Immature natural killer cell (primary cell): ENCODE measurements around the gene KCND1. TPM values are rescaled to one million over a fixed set of nuclear protein-coding genes. Genes with fewer than 3 reads are reported as not detected.
"Not testable (repeated sequence)": the region's sequence is repeated elsewhere in the genome, so short reads cannot be mapped to it uniquely, and the experiment has no call there.

ENCODE experiments used
- DNase-seq, 3 donors: peaks; one replicate each; pipeline ENCODE4 v3.0.0; 2022; ENCODE audit warnings: mixed read lengths in 1 of 3
- H3K27ac Mint-ChIP-seq, 6 donors: one replicate each; pipeline ENCODE4 v1.8.0; 2020; ENCODE audit warnings: mixed read lengths in 6 of 6, mild to moderate bottlenecking in 5 of 6, inconsistent platforms in 4 of 6, moderate library complexity in 3 of 6
- H3K27me3 Mint-ChIP-seq, 3 donors: one replicate each; pipeline ENCODE4 v1.8.0; 2020 to 2021; ENCODE audit warnings: low read depth in 3 of 3, mild to moderate bottlenecking in 3 of 3, mixed read lengths in 3 of 3, moderate library complexity in 3 of 3, inconsistent platforms in 1 of 3
- H3K36me3 Mint-ChIP-seq, 3 donors: one replicate each; pipeline ENCODE4 v1.8.0; 2020; ENCODE audit warnings: mixed read lengths in 3 of 3, inconsistent platforms in 2 of 3, mild to moderate bottlenecking in 2 of 3
- H3K4me1 Mint-ChIP-seq, 2 donors: one replicate each; pipeline ENCODE4 v1.8.0; 2020; ENCODE audit warnings: inconsistent platforms in 2 of 2, mild to moderate bottlenecking in 2 of 2, mixed read lengths in 2 of 2, moderate library complexity in 1 of 2
- H3K4me3 Mint-ChIP-seq, 5 donors: one replicate each; pipeline ENCODE4 v1.8.0; 2020; ENCODE audit warnings: mild to moderate bottlenecking in 5 of 5, mixed read lengths in 5 of 5, inconsistent platforms in 3 of 5, moderate library complexity in 3 of 5
- H3K9me3 Mint-ChIP-seq, 6 donors: one replicate each; pipeline ENCODE4 v1.8.0; 2020; ENCODE audit warnings: mild to moderate bottlenecking in 6 of 6, mixed read lengths in 6 of 6, inconsistent platforms in 4 of 6, moderate library complexity in 3 of 6
- polyA plus RNA-seq, 3 donors: library from polyadenylated mRNA; unstranded; fragments of 300-500 nt; fragmentation: Illumina TruSeq; gene quantifications; one replicate each; pipeline ENCODE4 v1.2.3, GENCODE V29; 2021

Gene KCND1
- polyA plus RNA-seq, 3 donors from 2014 or later: 0.12 TPM; not detected in 2

GRCh38 chrX:48992341-48992740 lies 20.7 kb upstream of the KCND1 start:
- no peaks in the 10 kb centered on the region for H3K4me1 Mint-ChIP-seq
- H3K4me3 Mint-ChIP-seq: no peak overlapping the region
- no peak for DNase-seq
- H3K27me3 Mint-ChIP-seq: peaks cover 0 to 4% (median 1%) of the 10 kb centered on the region in 3 donors
- H3K9me3 Mint-ChIP-seq: no peaks in the 10 kb centered on the region
- no peak overlapping the region for H3K27ac Mint-ChIP-seq
- H3K36me3 Mint-ChIP-seq: peaks cover 2 to 16% (median 13%) of the 10 kb centered on the region in 3 donors

GRCh38 chrX:48989483-48989882 lies 17.8 kb upstream of the KCND1 start:
- Mint-ChIP-seq H3K4me3 (no peak overlapping the region), H3K4me1 (no peaks in the 10 kb centered on the region)
- DNase-seq: no peak

GRCh38 chrX:48983896-48984295 lies 12.3 kb upstream of the KCND1 start:
- peaks cover 0 to 7% (median 4%) of the 10 kb centered on the region in 3 donors for H3K27me3 Mint-ChIP-seq
- no peaks in the 10 kb centered on the region for H3K4me1 Mint-ChIP-seq
- peaks cover under 1 to 18% (median 10%) of the 10 kb centered on the region in 3 donors for H3K36me3 Mint-ChIP-seq
- H3K4me3 Mint-ChIP-seq: no peak overlapping the region
- no peak for DNase-seq
- peak overlapping the region in 1 of 6 donors; percentile 12 for H3K27ac Mint-ChIP-seq
- H3K9me3 Mint-ChIP-seq: no peaks in the 10 kb centered on the region

More at GRCh38 chrX:48989483-48989882, 17.8 kb upstream of the KCND1 start:
- H3K36me3 Mint-ChIP-seq: peaks cover 0 to 11% (median 8%) of the 10 kb centered on the region in 3 donors
- no peak overlapping the region for H3K27ac Mint-ChIP-seq
- peaks cover 0 to 2% (median 1%) of the 10 kb centered on the region in 3 donors for H3K27me3 Mint-ChIP-seq
- H3K9me3 Mint-ChIP-seq: no peaks in the 10 kb centered on the region

- Mint-ChIP-seq H3K4me1 (no peaks in the 10 kb centered on the region), H3K36me3 (peaks cover 6 to 17% (median 12%) of the 10 kb centered on the region in 3 donors), H3K27ac (no peak overlapping the region), H3K27me3 (peaks cover 0 to 7% (median 4%) of the 10 kb centered on the region in 3 donors), H3K4me3 (no peak overlapping the region), H3K9me3 (no peaks in the 10 kb centered on the region)
- no peak for DNase-seq
These were observed 11.4 kb upstream of the KCND1 start for GRCh38 chrX:48983081-48983480.

- Mint-ChIP-seq H3K27me3 (peaks cover 0 to 7% (median 4%) of the 10 kb centered on the region in 3 donors), H3K36me3 (peaks cover 6 to 16% (median 12%) of the 10 kb centered on the region in 3 donors), H3K4me1 (no peaks in the 10 kb centered on the region), H3K27ac (peak overlapping the region in 1 of 6 donors; percentile 62), H3K4me3 (no peak overlapping the region), H3K9me3 (no peaks in the 10 kb centered on the region)
- DNase-seq: no peak
These were observed 9.5 kb upstream of the KCND1 start for GRCh38 chrX:48981178-48981577.

GRCh38 chrX:48980341-48980740 lies 8.7 kb upstream of the KCND1 start:
- H3K27ac Mint-ChIP-seq, DNase-seq: not testable (repeated sequence)
- peaks cover 8 to 20% (median 11%) of the 10 kb centered on the region in 3 donors for H3K36me3 Mint-ChIP-seq

GRCh38 chrX:48978226-48978625 lies 6.6 kb upstream of the KCND1 start:
- no peak for DNase-seq
- Mint-ChIP-seq H3K4me1 (no peaks in the 10 kb centered on the region), H3K9me3 (no peaks in the 10 kb centered on the region), H3K27ac (no peak overlapping the region), H3K27me3 (peaks cover 0 to 9% (median 1%) of the 10 kb centered on the region in 3 donors), H3K4me3 (no peak overlapping the region), H3K36me3 (peaks cover 12 to 24% (median 18%) of the 10 kb centered on the region in 3 donors)

More at GRCh38 chrX:48980341-48980740, 8.7 kb upstream of the KCND1 start:
- H3K9me3 Mint-ChIP-seq, H3K4me1 Mint-ChIP-seq, H3K4me3 Mint-ChIP-seq, H3K27me3 Mint-ChIP-seq: not testable (repeated sequence)

- Mint-ChIP-seq H3K27ac (no peak overlapping the region), H3K27me3 (peaks cover 0 to 15% (median 1%) of the 10 kb centered on the region in 3 donors), H3K4me3 (no peak overlapping the region), H3K4me1 (peaks cover 0 to 6% of the 10 kb centered on the region in 2 donors), H3K36me3 (peaks cover 12 to 24% (median 18%) of the 10 kb centered on the region in 3 donors), H3K9me3 (no peaks in the 10 kb centered on the region)
- DNase-seq: no peak
These were observed 4.4 kb upstream of the KCND1 start for GRCh38 chrX:48976086-48976485.

GRCh38 chrX:48975541-48975940 lies 3.9 kb upstream of the KCND1 start:
- H3K27ac Mint-ChIP-seq: peak overlapping the region in 1 of 6 donors; percentile 67
- peaks cover 0 to 6% of the 10 kb centered on the region in 2 donors for H3K4me1 Mint-ChIP-seq
- H3K36me3 Mint-ChIP-seq: peaks cover 12 to 20% (median 18%) of the 10 kb centered on the region in 3 donors
- no peak overlapping the region for H3K4me3 Mint-ChIP-seq
- H3K9me3 Mint-ChIP-seq: no peaks in the 10 kb centered on the region
- no peak for DNase-seq
- peaks cover 0 to 13% (median 0%) of the 10 kb centered on the region in 3 donors for H3K27me3 Mint-ChIP-seq

GRCh38 chrX:48975041-48975440 lies 3.4 kb upstream of the KCND1 start:
- peaks cover 0 to 6% of the 10 kb centered on the region in 2 donors for H3K4me1 Mint-ChIP-seq
- peaks cover 0 to 10% (median 0%) of the 10 kb centered on the region in 3 donors for H3K27me3 Mint-ChIP-seq
- no peaks in the 10 kb centered on the region for H3K9me3 Mint-ChIP-seq
- H3K4me3 Mint-ChIP-seq: no peak overlapping the region
- no peak for DNase-seq
- H3K36me3 Mint-ChIP-seq: peaks cover 7 to 18% (median 16%) of the 10 kb centered on the region in 3 donors
- H3K27ac Mint-ChIP-seq: no peak overlapping the region

- Mint-ChIP-seq H3K27me3 (peaks cover 0 to 8% (median 0%) of the 10 kb centered on the region in 3 donors), H3K9me3 (no peaks in the 10 kb centered on the region), H3K36me3 (peaks cover 7 to 18% (median 16%) of the 10 kb centered on the region in 3 donors), H3K4me3 (no peak overlapping the region), H3K4me1 (peaks cover 0 to 6% of the 10 kb centered on the region in 2 donors), H3K27ac (no peak overlapping the region)
- DNase-seq: no peak
These were observed 2.9 kb upstream of the KCND1 start for GRCh38 chrX:48974574-48974973.

- no peak overlapping the region for H3K27ac Mint-ChIP-seq
- H3K27me3 Mint-ChIP-seq: peaks cover 0 to 8% (median 1%) of the 10 kb centered on the region in 3 donors
- H3K4me1 Mint-ChIP-seq: peaks cover 0 to 6% of the 10 kb centered on the region in 2 donors
- no peaks in the 10 kb centered on the region for H3K9me3 Mint-ChIP-seq
- no peak for DNase-seq
- H3K4me3 Mint-ChIP-seq: no peak overlapping the region
- peaks cover 7 to 18% (median 16%) of the 10 kb centered on the region in 3 donors for H3K36me3 Mint-ChIP-seq
These were observed 2.4 kb upstream of the KCND1 start for GRCh38 chrX:48974033-48974432.

- no peaks in the 10 kb centered on the region for H3K9me3 Mint-ChIP-seq
- H3K27ac Mint-ChIP-seq: no peak overlapping the region
- peaks cover 4 to 11% (median 9%) of the 10 kb centered on the region in 3 donors for H3K36me3 Mint-ChIP-seq
- DNase-seq: peak; percentile 16 to 17 (median 16)
- peaks cover 0 to 6% of the 10 kb centered on the region in 2 donors for H3K4me1 Mint-ChIP-seq
- peak overlapping the region in 3 of 5 donors; percentile 10 to 60 (median 44) for H3K4me3 Mint-ChIP-seq
- H3K27me3 Mint-ChIP-seq: peaks cover 0 to 8% (median 3%) of the 10 kb centered on the region in 3 donors
These were observed 848 bp upstream of the KCND1 start for GRCh38 chrX:48972220-48973164.

GRCh38 chrX:48969471-48969870 lies 2.2 kb downstream of the KCND1 start:
- Mint-ChIP-seq H3K36me3 (peaks cover 0 to under 1% (median 0%) of the 10 kb centered on the region in 3 donors), H3K27me3 (peaks cover 0 to 9% (median 3%) of the 10 kb centered on the region in 3 donors), H3K27ac (no peak overlapping the region), H3K4me1 (peaks cover 0 to 6% of the 10 kb centered on the region in 2 donors), H3K4me3 (no peak overlapping the region), H3K9me3 (no peaks in the 10 kb centered on the region)
- DNase-seq: no peak
